Ovary (tissue), 9 donors: Measurements from ENCODE around the gene DPF3. TPM values are rescaled to one million over a fixed set of nuclear protein-coding genes. Genes with fewer than 3 reads are reported as not detected.
A peak's percentile ranks its signal among the peaks of the same experiment; 100 is the strongest.

ENCODE experiments used
- DNase-seq, 5 donors: peaks; one replicate each; pipeline ENCODE4 v3.0.0-alpha.2; 2019 to 2020
- H3K27ac ChIP-seq, 2 donors: fragments of 200-600 bp; one replicate each; pipeline versions ENCODE4 v1.5.1 to v1.8.0; 2019 to 2022
- H3K27me3 ChIP-seq: fragments of 200-600 bp; one replicate; pipeline ENCODE4 v1.8.0; 2022
- H3K36me3 ChIP-seq: fragments of 200-600 bp; sonication (generic); one replicate; pipeline ENCODE4 v1.5.1; 2019
- H3K4me1 ChIP-seq: one replicate; pipeline ENCODE4 v1.8.1; 2013; ENCODE audit warnings: mild to moderate bottlenecking, moderate library complexity; ENCODE audit not compliant: insufficient read depth
- H3K4me3 ChIP-seq: fragments of 200-600 bp; sonication (generic); one replicate; pipeline ENCODE4 v1.5.1; 2017
- H3K9me3 ChIP-seq, 2 donors: fragments of 200-600 bp in 1 of 2; sonication (generic) in 1 of 2; one replicate each; pipeline versions ENCODE4 v1.5.1 to v1.8.1; 2013 to 2019; ENCODE audit warnings: mild to moderate bottlenecking in 1 of 2, moderate library complexity in 1 of 2
- CTCF ChIP-seq, 3 donors: fragments of 450-650 bp in 2 of 3; fragments of 200-600 bp in 1 of 3; IDR thresholded peaks; one replicate each; pipeline versions ENCODE4 v1.5.1 to v1.8.0; 2016 to 2022; ENCODE audit warnings: antibody characterized with exemption in 3 of 3, mild to moderate bottlenecking in 1 of 3
- EP300 ChIP-seq: sonication (generic); formaldehyde crosslinking; IDR thresholded peaks from one replicate; pipeline ENCODE4 v1.6.1; 2017; ENCODE audit warnings: antibody characterized with exemption
- POLR2A ChIP-seq: fragments of 450-650 bp; IDR thresholded peaks from one replicate; pipeline ENCODE4 v1.6.1; 2017; ENCODE audit warnings: antibody characterized with exemption, mild to moderate bottlenecking, moderate library complexity
- whole genome bisulfite sequencing, 3 donors: extraction: QIAGEN DNeasy Blood & Tissue Kit in 1 of 3; methylation state at CpG; one replicate each; pipeline versions ENCODE4 v1.1.5 to v1.1.7; 2013 to 2017; 5-methylcytosine and 5-hydroxymethylcytosine counted together
- intact Hi-C, 4 donors: fragments of 100-400 bp; cut with DNase I; formaldehyde crosslinking; loops; one replicate each; pipeline versions ENCODE4 v1.11.0 to v1.15.1; 2022 to 2023
- polyA plus RNA-seq, 2 donors: library from polyadenylated mRNA; stranded (reverse); fragments of 200-250 nt in 1 of 2; fragments of 350-450 nt in 1 of 2; fragmentation: Illumina TruSeq in 1 of 2; extraction: RNeasy Lipid Tissue Mini Kit (QIAGEN cat#74804) in 1 of 2; gene quantifications; one replicate each; pipeline ENCODE4 v1.2.3, GENCODE V29; 2013 to 2014
- total RNA-seq, 7 donors: library from RNA; depleted of rRNA in 2 of 7; stranded (reverse); fragments of >200 nt in 2 of 7; fragmentation: NEBNext Ultra II Directional in 3 of 7; extraction: Animal tissue kit (Norgen Biotek cat#: 25700) in 3 of 7; gene quantifications; one replicate each; pipeline versions ENCODE4 v1.1.0 to v1.2.4, GENCODE V29; 2016 to 2023
- donor health status: DM: no; HTN: no; CAD: no; lungs with moderate emphysema.
- donor health status: DM: no; HTN: no; CAD: no.
- donor health status: Bipolar disorder and iron deficiency.
- donor health status: DM: yes; HTN: yes; CAD: no.
- donor health status: DM: no; HTN: no; CAD: no.
- donor health status: DM: yes; HTN: yes; CAD: no.

DPF3 gene
- total and polyA plus RNA-seq, 9 donors = 6.3 to 34.4 (median 21.9) TPM

- TF ChIP-seq CTCF (IDR thresholded peaks at IDR 0.05) = no peak
- no peaks in the 10 kb centered on the region for H3K27me3 ChIP-seq
- 7 to 25% (median 19%) methylated on average over 8 of the region's 8 CpGs for WGBS, 3 donors
- no peaks in the 10 kb centered on the region for H3K9me3 ChIP-seq
- H3K4me1 ChIP-seq = peaks cover 17% of the 10 kb centered on the region
- peak overlapping the region; percentile 5 to 55 for H3K27ac ChIP-seq
- no peak overlapping the region for H3K4me3 ChIP-seq
- H3K36me3 ChIP-seq = no peaks in the 10 kb centered on the region
- DNase-seq = peak; percentile 49 to 62 (median 52)
- intact Hi-C loops = no loop called here
These were observed 117.1 kb downstream of the DPF3 start for GRCh38 chr14:72776701-72777261.

GRCh38 chr14:72775923-72776554 is 117.9 kb downstream of the DPF3 start:
- no peak for TF ChIP-seq CTCF (IDR thresholded peaks at IDR 0.05)
- TF ChIP-seq EP300 = no peak
- TF ChIP-seq POLR2A = no peak
- H3K4me3 ChIP-seq = no peak overlapping the region
- H3K27ac ChIP-seq = peak overlapping the region; percentile 5 to 55
- H3K27me3 ChIP-seq = no peaks in the 10 kb centered on the region
- no peaks in the 10 kb centered on the region for H3K36me3 ChIP-seq
- intact Hi-C loops = no loop called here
- 87 to 94% (median 90%) methylated on average over 2 of the region's 2 CpGs for WGBS, 3 donors
- no peaks in the 10 kb centered on the region for H3K9me3 ChIP-seq
- H3K4me1 ChIP-seq = peaks cover 18% of the 10 kb centered on the region
- DNase-seq = no peak

- intact Hi-C loops = no loop called here
These were observed 118.8 kb downstream of the DPF3 start for GRCh38 chr14:72774894-72775620.

DNA sequence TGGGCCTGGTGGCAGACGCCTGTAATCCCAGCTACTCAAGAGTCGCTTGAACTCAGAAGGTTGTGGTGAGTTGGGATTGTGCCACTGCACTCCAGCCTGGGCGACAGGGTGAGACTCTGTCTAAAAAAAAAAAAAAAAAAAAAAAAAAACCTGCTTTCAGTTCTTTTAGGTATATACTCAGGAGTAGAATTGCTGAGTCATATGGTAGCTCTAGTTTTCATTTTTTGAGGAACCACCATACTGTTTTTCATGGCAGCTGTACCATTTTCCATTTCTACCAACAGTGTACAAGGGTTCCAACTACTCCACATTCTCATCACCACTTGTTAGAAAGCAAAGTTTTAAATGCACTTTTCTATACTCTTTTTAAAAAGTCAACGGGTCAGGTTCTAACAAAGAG is 119.8 kb downstream of the DPF3 start:
- WGBS, 3 donors = 89 to 91% (median 90%) methylated on average over 4 of the region's 4 CpGs

More at GRCh38 chr14:72774894-72775620, 118.8 kb downstream of the DPF3 start:
- WGBS, 3 donors = 73 to 78% (median 74%) methylated on average over 6 of the region's 6 CpGs
- TF ChIP-seq CTCF (IDR thresholded peaks at IDR 0.05) (no peak), EP300 (no peak)
- H3K36me3 ChIP-seq = no peaks in the 10 kb centered on the region
- no peak overlapping the region for H3K27ac ChIP-seq
- H3K4me3 ChIP-seq = no peak overlapping the region
- no peaks in the 10 kb centered on the region for H3K9me3 ChIP-seq
- no peaks in the 10 kb centered on the region for H3K27me3 ChIP-seq
- DNase-seq = no peak
- H3K4me1 ChIP-seq = peaks cover 15% of the 10 kb centered on the region

More for the DNA sequence above, 119.8 kb downstream of the DPF3 start:
- no peak for TF ChIP-seq EP300
- no peak for TF ChIP-seq CTCF (IDR thresholded peaks at IDR 0.05)
- no peak for TF ChIP-seq POLR2A
- Histone ChIP-seq H3K4me1 (peaks cover 13% of the 10 kb centered on the region), H3K27me3 (no peaks in the 10 kb centered on the region), H3K36me3 (no peaks in the 10 kb centered on the region), H3K4me3 (no peak overlapping the region), H3K9me3 (no peaks in the 10 kb centered on the region), H3K27ac (no peak overlapping the region)
- no peak for DNase-seq
- intact Hi-C loops = no loop called here
